Prostate gland (tissue), 2 donors: Measurements from ENCODE around the gene ORC5.

Source experiments
- CTCF ChIP-seq, 4 experiments: fragments of 200-600 bp in 2 of 4; fragments of 450-650 bp in 2 of 4; sonication (generic) in 2 of 4; IDR thresholded peaks; 1 replicate in 3 of 4; 2 replicates in 1 of 4; pipeline ENCODE4 v1.5.1; 2016 to 2019; ENCODE audit warnings: antibody characterized with exemption in 4 of 4, mild to moderate bottlenecking in 2 of 4, moderate library complexity in 2 of 4
- POLR2A ChIP-seq: fragments of 450-650 bp; IDR thresholded peaks from one replicate; pipeline ENCODE4 v1.6.1; 2016; ENCODE audit warnings: antibody characterized with exemption, mild to moderate bottlenecking
- POLR2AphosphoS5 ChIP-seq: sonication (generic); formaldehyde crosslinking; IDR thresholded peaks from one replicate; pipeline ENCODE4 v1.6.1; 2017; ENCODE audit warnings: antibody characterized with exemption

GRCh38 chr7:104228442-104228841 lies 20.6 kb upstream of the ORC5 start:
- TF ChIP-seq CTCF (IDR thresholded peaks at IDR 0.05) (no peak), POLR2AphosphoS5 (no peak), POLR2A (no peak)
